Hair follicle dermal papilla cell (primary cell): Measurements from ENCODE around the gene TDP2. TPM values are rescaled to one million over a fixed set of nuclear protein-coding genes. Genes with fewer than 3 reads are reported as not detected.

Source experiments
- total RNA-seq: library from RNA; depleted of rRNA; stranded (reverse); fragments of >200 nt; gene quantifications from 2 replicates; pipeline ENCODE4 v1.2.3, GENCODE V29; 2012

TDP2 gene, protein sequence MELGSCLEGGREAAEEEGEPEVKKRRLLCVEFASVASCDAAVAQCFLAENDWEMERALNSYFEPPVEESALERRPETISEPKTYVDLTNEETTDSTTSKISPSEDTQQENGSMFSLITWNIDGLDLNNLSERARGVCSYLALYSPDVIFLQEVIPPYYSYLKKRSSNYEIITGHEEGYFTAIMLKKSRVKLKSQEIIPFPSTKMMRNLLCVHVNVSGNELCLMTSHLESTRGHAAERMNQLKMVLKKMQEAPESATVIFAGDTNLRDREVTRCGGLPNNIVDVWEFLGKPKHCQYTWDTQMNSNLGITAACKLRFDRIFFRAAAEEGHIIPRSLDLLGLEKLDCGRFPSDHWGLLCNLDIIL
- total RNA-seq, result 19.3 and 19.5 TPM in 2 replicates

DNA sequence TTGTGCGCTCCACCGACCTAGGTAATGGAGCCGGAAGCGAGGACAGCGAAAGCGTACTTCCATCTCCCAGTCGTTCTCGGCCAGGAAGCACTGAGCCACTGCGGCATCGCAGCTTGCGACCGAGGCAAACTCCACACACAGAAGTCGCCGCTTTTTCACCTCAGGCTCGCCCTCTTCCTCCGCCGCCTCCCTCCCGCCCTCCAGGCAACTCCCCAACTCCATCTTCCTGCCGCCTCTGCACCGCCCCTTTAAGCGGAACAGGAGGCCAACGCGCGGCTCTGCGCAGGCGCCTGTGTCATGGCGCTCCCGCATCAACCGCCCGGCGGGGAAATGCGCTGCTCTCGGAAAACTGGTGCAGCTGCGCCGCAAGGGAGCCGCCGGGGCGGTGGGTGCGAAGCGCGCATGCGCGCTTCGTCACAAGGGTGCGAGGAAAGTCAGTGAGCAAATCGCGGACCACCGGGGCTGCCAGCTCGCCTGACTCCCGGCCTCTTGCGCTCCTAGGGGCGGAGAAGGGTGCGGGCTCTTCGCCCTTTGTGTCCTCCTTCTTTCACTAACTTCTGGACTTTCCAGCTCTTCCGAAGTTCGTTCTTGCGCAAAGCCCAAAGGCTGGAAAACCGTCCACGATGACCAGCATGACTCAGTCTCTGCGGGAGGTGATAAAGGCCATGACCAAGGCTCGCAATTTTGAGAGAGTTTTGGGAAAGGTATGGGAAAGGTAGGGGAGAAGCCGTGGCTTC lies at the start of gene TDP2, which contains the start of gene ACOT13:
TSS of gene TDP2 (minus strand) at position 259 of the 737 bp plus-strand sequence. CDS start at position 222, 37 bp downstream.
TSS of gene ACOT13 (plus strand) at position 437 of the 737 bp plus-strand sequence. CDS start at position 624, 187 bp downstream.

Other genes starting within 250 kb of the TDP2 start
- gene GPLD1, start 177.3 kb downstream of the TDP2 start, total RNA-seq, result 0.32 TPM in 1 of 2 replicates, not detected in the other
- 0.24 and 0.49 TPM in 2 replicates for gene ALDH5A1, start 171.9 kb downstream of the TDP2 start, total RNA-seq
- under 0.01 TPM in 1 of 2 replicates, not detected in the other for gene KIAA0319, start 20.7 kb downstream of the TDP2 start, total RNA-seq
- gene ACOT13, start 178 bp upstream of the TDP2 start, total RNA-seq, result 5.5 and 5.7 TPM in 2 replicates
- gene C6orf62, start 52.3 kb upstream of the TDP2 start, total RNA-seq, result 143 and 152 TPM in 2 replicates
- gene GMNN, start 108.0 kb upstream of the TDP2 start, total RNA-seq, result 8.6 and 9.0 TPM in 2 replicates
- not detected in 2 replicates for gene ARMH2, start 132.0 kb upstream of the TDP2 start, total RNA-seq